Endothelial cell of umbilical vein (primary cell): ENCODE data around the gene TLX1. TPM values are rescaled to one million over a fixed set of nuclear protein-coding genes. Genes with fewer than 3 reads are reported as not detected.

Experiments used
- BruUV-seq: library from RNA; stranded (reverse); fragments of 400-500 nt; replicated peaks from 2 replicates; lab custom pipeline; 2021; lab: Mats Ljungman, UMichigan
- CTCF ChIA-PET: fragments of 300-600, 350-600 bp; sonication (Branson Sonifier 250); formaldehyde crosslinking; loops from one replicate; lab custom pipeline; 2021; ENCODE audit warnings: antibody characterized with exemption, inconsistent platforms; lab: Charles Lee
- POLR2A ChIA-PET: fragments of 300-600, 350-600 bp; sonication (Branson Sonifier 250); formaldehyde crosslinking; loops from one replicate; lab custom pipeline; 2021; ENCODE audit warnings: antibody characterized with exemption, inconsistent platforms; lab: Charles Lee
- DNase-seq: peaks from one replicate; pipeline ENCODE4 v3.0.0-alpha.2; 2011; ENCODE audit warnings: low read depth, low spot score
- FAIRE-seq: peaks from 2 replicates; lab custom pipeline; 2011; peaks lifted over from hg19 to GRCh38; lab: Jason Lieb, UNC
- H2AFZ ChIP-seq: 2 replicates; pipeline ENCODE4 v1.6.0; 2012; ENCODE audit warnings: low read depth, low read length, control low read depth, inconsistent platforms
- H3K27ac ChIP-seq: 2 replicates; pipeline ENCODE4 v1.5.1; 2011; ENCODE audit warnings: low read depth, mild to moderate bottlenecking, control low read depth, low read length, moderate library complexity; ENCODE audit not compliant: insufficient read depth
- H3K27me3 ChIP-seq, 2 experiments: 2 replicates each; pipeline versions ENCODE4 v1.6.0 to v1.6.1; 2011; ENCODE audit warnings: low read length in 2 of 2, mixed read lengths in 1 of 2; ENCODE audit not compliant: control insufficient read depth in 2 of 2, insufficient read depth in 2 of 2
- H3K36me3 ChIP-seq, 2 experiments: 2 replicates in 1 of 2; 3 replicates in 1 of 2; pipeline ENCODE4 v1.5.1; 2011; ENCODE audit warnings: low read length in 2 of 2, mild to moderate bottlenecking in 1 of 2, moderate library complexity in 1 of 2; ENCODE audit not compliant: control insufficient read depth in 2 of 2, insufficient read depth in 2 of 2; ENCODE audit errors: extremely low read depth in 1 of 2
- H3K4me1 ChIP-seq: 3 replicates; pipeline ENCODE4 v1.5.1; 2011; ENCODE audit warnings: mild to moderate bottlenecking, low read length; ENCODE audit not compliant: control insufficient read depth, insufficient read depth; ENCODE audit errors: extremely low read depth
- H3K4me2 ChIP-seq: 2 replicates; pipeline ENCODE4 v1.6.1; 2011; ENCODE audit warnings: low read length, control low read depth, mixed read lengths; ENCODE audit not compliant: insufficient read depth
- H3K4me3 ChIP-seq, 3 experiments: fragments of 200-600 bp in 1 of 3; sonication (generic), shearing (Covaris generic) in 1 of 3; replicated peaks in 1 of 3; 2 replicates each; pipeline ENCODE4 v1.5.1; 2011 to 2016; ENCODE audit warnings: control low read depth in 3 of 3, low read length in 3 of 3, mild to moderate bottlenecking in 2 of 3, inconsistent platforms in 1 of 3, low read depth in 1 of 3, moderate library complexity in 1 of 3; ENCODE audit not compliant: insufficient read depth in 1 of 3
- H3K79me2 ChIP-seq: 2 replicates; pipeline ENCODE4 v1.6.0; 2012; ENCODE audit warnings: low read length, inconsistent platforms; ENCODE audit not compliant: control insufficient read depth, insufficient read depth
- H3K9ac ChIP-seq: replicated peaks from 2 replicates; pipeline ENCODE3; 2011; ENCODE audit warnings: low read length, control low read depth; ENCODE audit not compliant: insufficient read depth; ENCODE audit errors: extremely low read depth
- H3K9me1 ChIP-seq: replicated peaks from 3 replicates; pipeline ENCODE4 v1.6.0; 2011; ENCODE audit warnings: mild to moderate bottlenecking, low read length; ENCODE audit not compliant: control insufficient read depth, insufficient read depth; ENCODE audit errors: extremely low read depth
- H3K9me3 ChIP-seq: replicated peaks from 2 replicates; pipeline ENCODE4 v1.5.1; 2012; ENCODE audit warnings: low read length, inconsistent platforms; ENCODE audit not compliant: control insufficient read depth, insufficient read depth
- H4K20me1 ChIP-seq: replicated peaks from 2 replicates; pipeline ENCODE3; 2011; ENCODE audit warnings: mild to moderate bottlenecking, low read length; ENCODE audit not compliant: control insufficient read depth, insufficient read depth; ENCODE audit errors: extremely low read depth
- EZH2 ChIP-seq: IDR thresholded peaks from 2 replicates; pipeline ENCODE4 v1.6.1; 2012; ENCODE audit warnings: borderline replicate concordance, low read depth, mild to moderate bottlenecking, moderate library complexity, low read length, inconsistent platforms; ENCODE audit not compliant: severe bottlenecking
- FOS ChIP-seq: IDR thresholded peaks from 2 replicates; pipeline ENCODE4 v1.6.1; 2011; ENCODE audit warnings: mild to moderate bottlenecking, low read length, moderate library complexity, borderline replicate concordance; ENCODE audit not compliant: insufficient read depth
- GATA2 ChIP-seq: IDR thresholded peaks from 2 replicates; pipeline ENCODE4 v1.7.0; 2011; ENCODE audit warnings: low read depth, mild to moderate bottlenecking, moderate library complexity, mixed read lengths, low read length; ENCODE audit not compliant: insufficient read length, insufficient read depth
- MAX ChIP-seq: IDR thresholded peaks from 2 replicates; pipeline ENCODE4 v1.6.1; 2011; ENCODE audit not compliant: insufficient read depth, insufficient read length
- MYC ChIP-seq: IDR thresholded peaks from one replicate; pipeline ENCODE4 v1.6.1; 2011; ENCODE audit warnings: mild to moderate bottlenecking, low read depth, low read length
- POLR2A ChIP-seq: IDR thresholded peaks from 2 replicates; pipeline ENCODE4 v1.6.1; 2012; ENCODE audit warnings: low read depth, mild to moderate bottlenecking, control low read depth, low read length
- POLR2AphosphoS5 ChIP-seq: IDR thresholded peaks from 2 replicates; pipeline ENCODE4 v1.6.1; 2012; ENCODE audit warnings: low read depth, mild to moderate bottlenecking, control low read depth, low read length, moderate library complexity; ENCODE audit not compliant: insufficient read depth
- dilution Hi-C: fragments of 300-500 bp; cut with MboI; formaldehyde crosslinking; loops from one replicate; pipeline ENCODE4 v1.15.0; 2019; ENCODE audit warnings: low sequenced_read_pairs; ENCODE audit not compliant: extremely low pct_ligation_motif_present
- intact Hi-C: fragments of 100-400 bp; cut with micrococcal nuclease; formaldehyde crosslinking; loops from one replicate; pipeline ENCODE4 v1.10.0; 2022
- polyA plus RNA-seq, 4 experiments: library from polyadenylated mRNA; depleted of rRNA in 3 of 4; stranded (reverse) in 3 of 4; unstranded in 1 of 4; fragments of >200 nt; gene quantifications; 2 replicates each; pipeline versions ENCODE4 v1.2.1 to v1.2.3, GENCODE V29; 2011 to 2012; ENCODE audit warnings: missing spikeins in 1 of 4
- total RNA-seq: library from RNA; stranded (reverse); gene quantifications from 2 replicates; pipeline ENCODE4 v1.2.3, GENCODE V29; 2021
- TF ChIP-seq, protein P1 (sequence below), 2 donors: IDR thresholded peaks; 1 replicate in 1 of 2; 2 replicates in 1 of 2; pipeline ENCODE4 v1.5.1; 2011; ENCODE audit warnings: low read length in 2 of 2, mild to moderate bottlenecking in 2 of 2, moderate library complexity in 2 of 2, control low read depth in 1 of 2, inconsistent platforms in 1 of 2, low read depth in 1 of 2; ENCODE audit not compliant: insufficient read depth in 1 of 2; ENCODE audit errors: extremely low read depth in 1 of 2

The TLX1 gene
- total and polyA plus RNA-seq, 2 donors (not counting 3 experiments of a cell fraction or from before 2014, with no cell fraction given): not detected

- TF ChIP-seq POLR2A (no peak), FOS (no peak), EZH2 (no peak), MYC (no peak), MAX (no peak), GATA2 (no peak), POLR2AphosphoS5 (no peak)
- TF ChIP-seq, protein P1, sequence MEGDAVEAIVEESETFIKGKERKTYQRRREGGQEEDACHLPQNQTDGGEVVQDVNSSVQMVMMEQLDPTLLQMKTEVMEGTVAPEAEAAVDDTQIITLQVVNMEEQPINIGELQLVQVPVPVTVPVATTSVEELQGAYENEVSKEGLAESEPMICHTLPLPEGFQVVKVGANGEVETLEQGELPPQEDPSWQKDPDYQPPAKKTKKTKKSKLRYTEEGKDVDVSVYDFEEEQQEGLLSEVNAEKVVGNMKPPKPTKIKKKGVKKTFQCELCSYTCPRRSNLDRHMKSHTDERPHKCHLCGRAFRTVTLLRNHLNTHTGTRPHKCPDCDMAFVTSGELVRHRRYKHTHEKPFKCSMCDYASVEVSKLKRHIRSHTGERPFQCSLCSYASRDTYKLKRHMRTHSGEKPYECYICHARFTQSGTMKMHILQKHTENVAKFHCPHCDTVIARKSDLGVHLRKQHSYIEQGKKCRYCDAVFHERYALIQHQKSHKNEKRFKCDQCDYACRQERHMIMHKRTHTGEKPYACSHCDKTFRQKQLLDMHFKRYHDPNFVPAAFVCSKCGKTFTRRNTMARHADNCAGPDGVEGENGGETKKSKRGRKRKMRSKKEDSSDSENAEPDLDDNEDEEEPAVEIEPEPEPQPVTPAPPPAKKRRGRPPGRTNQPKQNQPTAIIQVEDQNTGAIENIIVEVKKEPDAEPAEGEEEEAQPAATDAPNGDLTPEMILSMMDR (IDR thresholded peaks at IDR 0.05; ENCODE audit: extremely low read depth in 1 of 2, insufficient read depth in 1 of 2, low read depth in 1 of 2, low read length in 2 of 2): no peak
- no peak for DNase-seq
- Histone ChIP-seq H3K4me2 (no peak overlapping the region), H3K27ac (no peak overlapping the region), H3K36me3 (no peaks in the 10 kb centered on the region), H3K4me3 (no peak overlapping the region), H3K79me2 (no peaks in the 10 kb centered on the region), H4K20me1 (no peaks in the 10 kb centered on the region), H2AFZ (no peak overlapping the region), H3K9ac (no peak overlapping the region), H3K9me3 (no peaks in the 10 kb centered on the region), H3K4me1 (peaks cover 4% of the 10 kb centered on the region), H3K27me3 (peaks cover 91 to 100% of the 10 kb centered on the region in 2 experiments), H3K9me1 (no peaks in the 10 kb centered on the region)
- no peak for FAIRE-seq
- intact Hi-C loops (no loop called here), dilution Hi-C loops (no loop called here)
- no TSS peak for BruUV-seq
- ChIA-PET POLR2A (no interaction called here), CTCF (interaction anchor here (1.7 kb wide), 1 partner anchor 41 kb away, joined by 4 read pairs; no protein-coding TSS in a partner anchor)
Observed at GRCh38 chr10:101136007-101136707, 5.1 kb downstream of the TLX1 start.
